GM23248 (cell line): ENCODE data around the gene NMT1.

Experiments used
- EZH2 ChIP-seq: fragments of 200-600 bp; sonication (generic); IDR thresholded peaks from 2 replicates; pipeline ENCODE4 v1.6.1; 2018; ENCODE audit warnings: antibody characterized with exemption, mild to moderate bottlenecking; ENCODE audit not compliant: insufficient read depth, poor library complexity, severe bottlenecking
- EZH2phosphoT487 ChIP-seq: fragments of 200-600 bp; sonication (generic); IDR thresholded peaks from 2 replicates; pipeline ENCODE4 v1.6.1; 2018; ENCODE audit warnings: antibody characterized with exemption, moderate library complexity, mild to moderate bottlenecking, low read depth; ENCODE audit not compliant: insufficient read depth

- TF ChIP-seq EZH2phosphoT487, result no peak
- TF ChIP-seq EZH2, result no peak
Observed at GRCh38 chr17:45116434-45117016, 55.4 kb downstream of the NMT1 start.
